H9 (cell line): Measurements from ENCODE around the gene PIK3C2B. TPM values are rescaled to one million over a fixed set of nuclear protein-coding genes. Genes with fewer than 3 reads are reported as not detected.
A peak's percentile ranks its signal among the peaks of the same experiment; 100 is the strongest.

ENCODE experiments used
- DNase-seq: peaks from one replicate; pipeline ENCODE4 v3.0.0-alpha.2; 2017
- H2AFZ ChIP-seq: one replicate; pipeline ENCODE4 v1.6.1; 2013; ENCODE audit warnings: mild to moderate bottlenecking, low read length, control low read depth, moderate library complexity
- H2AK5ac ChIP-seq: 2 replicates; pipeline ENCODE4 v1.6.1; 2013; ENCODE audit warnings: low read length, control low read depth, mixed read lengths; ENCODE audit not compliant: insufficient read length
- H2BK120ac ChIP-seq: one replicate; pipeline ENCODE4 v1.6.1; 2013; ENCODE audit warnings: low read depth, mild to moderate bottlenecking, low read length, control low read depth, inconsistent platforms; ENCODE audit not compliant: poor library complexity, severe bottlenecking
- H2BK12ac ChIP-seq: 2 replicates; pipeline ENCODE4 v1.6.1; 2013; ENCODE audit warnings: low read length, control low read depth, mixed read lengths, low read depth; ENCODE audit not compliant: insufficient read length
- H2BK15ac ChIP-seq: 2 replicates; pipeline ENCODE4 v1.6.1; 2013; ENCODE audit warnings: low read depth, low read length, control low read depth
- H2BK20ac ChIP-seq: one replicate; pipeline ENCODE4 v1.6.1; 2013; ENCODE audit warnings: low read depth, mild to moderate bottlenecking, low read length, control low read depth, inconsistent platforms; ENCODE audit not compliant: poor library complexity, severe bottlenecking
- H2BK5ac ChIP-seq: 2 replicates; pipeline ENCODE4 v1.6.1; 2013; ENCODE audit warnings: low read length, control low read depth, mixed read lengths; ENCODE audit not compliant: insufficient read length
- H3K14ac ChIP-seq: 2 replicates; pipeline ENCODE4 v1.6.1; 2013; ENCODE audit warnings: low read length, control low read depth; ENCODE audit not compliant: insufficient read depth
- H3K18ac ChIP-seq: 2 replicates; pipeline ENCODE4 v1.6.1; 2013; ENCODE audit warnings: low read depth, mild to moderate bottlenecking, mixed read lengths, low read length, control low read depth; ENCODE audit not compliant: insufficient read length
- H3K23ac ChIP-seq: 2 replicates; pipeline ENCODE4 v1.6.1; 2013; ENCODE audit warnings: low read length, control low read depth, mixed read lengths, low read depth; ENCODE audit not compliant: insufficient read length
- H3K23me2 ChIP-seq: 2 replicates; pipeline ENCODE4 v1.6.1; 2013; ENCODE audit warnings: low read depth, mild to moderate bottlenecking, mixed read lengths, low read length, control low read depth; ENCODE audit not compliant: insufficient read length, poor library complexity, severe bottlenecking
- H3K27ac ChIP-seq: 2 replicates; pipeline ENCODE4 v1.5.1; 2013; ENCODE audit warnings: low read length, control low read depth, mixed read lengths, low read depth; ENCODE audit not compliant: insufficient read length
- H3K27me3 ChIP-seq: 2 replicates; pipeline ENCODE4 v1.6.1; 2013; ENCODE audit warnings: low read length, control low read depth, inconsistent platforms; ENCODE audit not compliant: insufficient read depth
- H3K4ac ChIP-seq: 2 replicates; pipeline ENCODE4 v1.6.1; 2013; ENCODE audit warnings: low read depth, mild to moderate bottlenecking, control low read depth, inconsistent platforms, low read length, moderate library complexity
- H3K4me1 ChIP-seq: 2 replicates; pipeline ENCODE4 v1.6.1; 2013; ENCODE audit warnings: low read length, control low read depth, inconsistent platforms; ENCODE audit not compliant: insufficient read depth
- H3K4me2 ChIP-seq: 2 replicates; pipeline ENCODE4 v1.6.1; 2013; ENCODE audit warnings: low read length, control low read depth, mixed read lengths; ENCODE audit not compliant: insufficient read length, insufficient read depth
- H3K56ac ChIP-seq: 2 replicates; pipeline ENCODE4 v1.6.1; 2013; ENCODE audit warnings: low read depth, mild to moderate bottlenecking, mixed read lengths, low read length, control low read depth; ENCODE audit not compliant: insufficient read length
- H3K79me1 ChIP-seq: 2 replicates; pipeline ENCODE4 v1.6.1; 2013; ENCODE audit warnings: low read depth, mild to moderate bottlenecking, moderate library complexity, low read length, control low read depth, inconsistent platforms; ENCODE audit not compliant: insufficient read depth, poor library complexity, severe bottlenecking
- H3K79me2 ChIP-seq: 2 replicates; pipeline ENCODE4 v1.6.1; 2013; ENCODE audit warnings: low read length, control low read depth, inconsistent platforms; ENCODE audit not compliant: insufficient read depth
- H3K9ac ChIP-seq: 2 replicates; pipeline ENCODE4 v1.6.1; 2013; ENCODE audit warnings: low read length, control low read depth, mixed read lengths; ENCODE audit not compliant: insufficient read length; ENCODE audit errors: extremely low read depth
- H3K9me3 ChIP-seq: one replicate; pipeline ENCODE4 v1.6.1; 2013; ENCODE audit warnings: low read depth, low read length, inconsistent platforms; ENCODE audit not compliant: control insufficient read depth
- H3T11ph ChIP-seq: one replicate; pipeline ENCODE4 v1.6.1; 2013; ENCODE audit warnings: mild to moderate bottlenecking, low read length, control low read depth, inconsistent platforms
- H4K20me1 ChIP-seq: one replicate; pipeline ENCODE4 v1.6.1; 2013; ENCODE audit not compliant: control insufficient read depth, insufficient read length, insufficient read depth
- H4K5ac ChIP-seq: 2 replicates; pipeline ENCODE4 v1.6.1; 2013; ENCODE audit warnings: low read depth, mild to moderate bottlenecking, mixed read lengths, low read length, control low read depth; ENCODE audit not compliant: insufficient read length
- H4K8ac ChIP-seq: replicated peaks from 2 replicates; pipeline ENCODE4 v1.6.1; 2013; ENCODE audit warnings: low read length, control low read depth, mixed read lengths, low read depth; ENCODE audit not compliant: insufficient read length
- H4K91ac ChIP-seq: 2 replicates; pipeline ENCODE4 v1.6.1; 2013; ENCODE audit warnings: low read depth, mild to moderate bottlenecking, moderate library complexity, mixed read lengths, low read length, control low read depth; ENCODE audit not compliant: insufficient read length
- H3K27ac Mint-ChIP-seq, 3 experiments: 2 replicates in 2 of 3; 3 replicates in 1 of 3; pipeline ENCODE4 v1.8.0; 2020 to 2021; ENCODE audit warnings: mixed read lengths in 3 of 3, mild to moderate bottlenecking in 1 of 3, moderate library complexity in 1 of 3
- H3K27me3 Mint-ChIP-seq: 2 replicates; pipeline ENCODE4 v1.8.0; 2021; ENCODE audit warnings: low read depth, mild to moderate bottlenecking, moderate library complexity, mixed read lengths
- H3K36me3 Mint-ChIP-seq, 3 experiments: 2 replicates in 2 of 3; 3 replicates in 1 of 3; pipeline ENCODE4 v1.8.0; 2020 to 2021; ENCODE audit warnings: low read depth in 3 of 3, mixed read lengths in 3 of 3; ENCODE audit not compliant: insufficient read depth in 1 of 3
- H3K4me1 Mint-ChIP-seq, 2 experiments: 2 replicates each; pipeline ENCODE4 v1.8.0; 2020; ENCODE audit warnings: mixed read lengths in 2 of 2
- H3K4me3 Mint-ChIP-seq, 2 experiments: 2 replicates in 1 of 2; 3 replicates in 1 of 2; pipeline ENCODE4 v1.8.0; 2020 to 2021; ENCODE audit warnings: mild to moderate bottlenecking in 2 of 2, mixed read lengths in 2 of 2, moderate library complexity in 1 of 2
- H3K9me3 Mint-ChIP-seq, 2 experiments: 2 replicates in 1 of 2; 3 replicates in 1 of 2; pipeline ENCODE4 v1.8.0; 2020; ENCODE audit warnings: mild to moderate bottlenecking in 2 of 2, mixed read lengths in 2 of 2, moderate library complexity in 1 of 2
- CTCF ChIP-seq: fragments of 200-600 bp; sonication (generic); conservative IDR thresholded peaks from 3 replicates; pipeline ENCODE4 v1.8.0; 2021; ENCODE audit warnings: antibody characterized with exemption, mild to moderate bottlenecking
- WGBS: extraction: QIAGEN DNeasy Blood & Tissue Kit; methylation state at CpG from one replicate; pipeline ENCODE4 v1.1.7; 2013; ENCODE audit warnings: missing lambda C conversion rate, low lambda C conversion rate, mixed read lengths; ENCODE audit not compliant: insufficient read length; ENCODE audit errors: extremely low coverage; 5-methylcytosine and 5-hydroxymethylcytosine counted together
- total RNA-seq: library from RNA; stranded (reverse); gene quantifications from 2 replicates; pipeline ENCODE4 v1.2.1, GENCODE V29; 2021

Gene PIK3C2B
- total RNA-seq, 1 experiment from 2014 or later, result 13.1 TPM

DNA sequence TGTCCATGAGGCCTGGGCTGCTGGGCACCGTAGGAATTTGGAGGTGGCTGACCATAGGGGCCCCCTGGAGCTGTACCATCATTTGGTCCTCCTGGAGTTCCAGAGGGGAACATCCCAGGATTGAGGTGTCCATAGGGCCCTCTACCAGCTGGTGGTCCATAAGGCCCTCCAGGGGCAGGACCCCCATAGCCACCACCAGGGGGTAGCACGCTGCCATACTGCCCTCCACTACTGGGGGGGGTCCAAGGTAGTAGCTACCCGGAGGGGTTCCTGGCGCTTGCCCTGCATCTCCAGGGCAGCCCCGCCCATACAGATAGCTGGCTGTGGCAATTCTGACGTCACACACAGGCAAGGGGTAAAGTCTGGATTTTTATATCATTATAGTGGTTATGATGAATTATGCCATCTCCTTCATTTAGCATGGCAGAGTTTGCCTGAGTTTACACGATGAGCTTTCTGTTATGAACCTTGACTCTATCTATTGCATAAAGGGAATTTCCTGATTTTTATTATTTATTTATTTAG, 34.8 kb upstream of the PIK3C2B start:
- no peak overlapping the region for H2BK120ac ChIP-seq
- TF ChIP-seq CTCF, result 0 out of 3 replicates have a peak, but pooled peaks have one; percentile 26
- H3K4me1 Mint-ChIP-seq, result peaks cover 5% of the 10 kb centered on the region in 2 experiments
- no peak overlapping the region for H3K4me3 Mint-ChIP-seq
- H3K9ac ChIP-seq, result no peak overlapping the region
- DNase-seq, result no peak
- no peaks in the 10 kb centered on the region for H4K20me1 ChIP-seq
- H3K4me2 ChIP-seq, result no peak overlapping the region
- H4K91ac ChIP-seq, result no peak overlapping the region
- no peaks in the 10 kb centered on the region; the same call in 1 of the 2 replicates for H3K79me2 ChIP-seq
- no peak overlapping the region for H3K14ac ChIP-seq
- H3K27me3 Mint-ChIP-seq, result no peaks in the 10 kb centered on the region
- H3K27me3 ChIP-seq, result no peaks in the 10 kb centered on the region
- H2BK15ac ChIP-seq, result no peak overlapping the region
- peaks cover 4% of the 10 kb centered on the region for H3K79me1 ChIP-seq
- no peak overlapping the region for H3K56ac ChIP-seq
- no peak overlapping the region for H3K27ac Mint-ChIP-seq
- H3K18ac ChIP-seq, result no peak overlapping the region
- no peak overlapping the region for H3K4ac ChIP-seq
- no peak overlapping the region for H3K27ac ChIP-seq
- peaks cover 42 to 75% (median 73%) of the 10 kb centered on the region in 3 experiments; a peak in 6 of 7 replicates for H3K36me3 Mint-ChIP-seq
- H2BK5ac ChIP-seq, result no peak overlapping the region
- H2BK12ac ChIP-seq, result no peak overlapping the region
- H3K9me3 Mint-ChIP-seq, result no peaks in the 10 kb centered on the region
- no peak overlapping the region for H3K23ac ChIP-seq
- H2AFZ ChIP-seq, result no peak overlapping the region
- H3K4me1 ChIP-seq, result no peaks in the 10 kb centered on the region
- no peaks in the 10 kb centered on the region for H3K23me2 ChIP-seq
- H3T11ph ChIP-seq, result no peak overlapping the region
- H2AK5ac ChIP-seq, result no peak overlapping the region
- no peak overlapping the region for H2BK20ac ChIP-seq
- no peak overlapping the region for H4K5ac ChIP-seq
- no peaks in the 10 kb centered on the region for H3K9me3 ChIP-seq
- no peak overlapping the region for H4K8ac ChIP-seq
- no CpG with 5 or more reads among the region's 7 CpGs for WGBS
